ENCODE data around the gene ARL16.

DNA sequence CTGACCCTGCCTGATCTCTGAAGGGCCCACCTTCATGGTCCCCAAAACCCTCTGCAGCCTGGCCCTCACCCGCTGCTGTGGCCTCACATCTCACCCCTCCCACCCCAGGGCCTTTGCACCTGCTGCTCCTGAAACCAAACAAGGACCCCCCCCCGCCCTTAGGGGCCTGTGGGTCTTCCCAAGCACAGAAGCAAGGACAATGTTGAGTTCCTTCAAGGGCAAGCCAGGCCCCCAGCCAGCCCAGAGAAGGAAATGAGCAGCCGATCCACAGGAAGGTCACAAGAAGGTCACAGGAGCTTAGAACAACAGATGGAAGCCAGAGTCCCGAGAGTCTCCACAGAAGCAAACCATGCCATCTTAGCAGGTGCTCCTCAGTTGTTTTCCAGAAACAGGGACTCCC, 26.8 kb downstream of the ARL16 start:
- TF ChIP-seq, protein P1, sequence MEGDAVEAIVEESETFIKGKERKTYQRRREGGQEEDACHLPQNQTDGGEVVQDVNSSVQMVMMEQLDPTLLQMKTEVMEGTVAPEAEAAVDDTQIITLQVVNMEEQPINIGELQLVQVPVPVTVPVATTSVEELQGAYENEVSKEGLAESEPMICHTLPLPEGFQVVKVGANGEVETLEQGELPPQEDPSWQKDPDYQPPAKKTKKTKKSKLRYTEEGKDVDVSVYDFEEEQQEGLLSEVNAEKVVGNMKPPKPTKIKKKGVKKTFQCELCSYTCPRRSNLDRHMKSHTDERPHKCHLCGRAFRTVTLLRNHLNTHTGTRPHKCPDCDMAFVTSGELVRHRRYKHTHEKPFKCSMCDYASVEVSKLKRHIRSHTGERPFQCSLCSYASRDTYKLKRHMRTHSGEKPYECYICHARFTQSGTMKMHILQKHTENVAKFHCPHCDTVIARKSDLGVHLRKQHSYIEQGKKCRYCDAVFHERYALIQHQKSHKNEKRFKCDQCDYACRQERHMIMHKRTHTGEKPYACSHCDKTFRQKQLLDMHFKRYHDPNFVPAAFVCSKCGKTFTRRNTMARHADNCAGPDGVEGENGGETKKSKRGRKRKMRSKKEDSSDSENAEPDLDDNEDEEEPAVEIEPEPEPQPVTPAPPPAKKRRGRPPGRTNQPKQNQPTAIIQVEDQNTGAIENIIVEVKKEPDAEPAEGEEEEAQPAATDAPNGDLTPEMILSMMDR (IDR thresholded peaks at IDR 0.05; ENCODE audit: insufficient read depth, low read depth, low read length) = no peak
- TF ChIP-seq EZH2 (IDR thresholded peaks at IDR 0.05; ENCODE audit: insufficient read depth, low read length) = no peak

Data from astrocyte (in vitro differentiated cells and primary cell).